Measurements from ENCODE around the gene CDKL4.
A peak's percentile ranks its signal among the peaks of the same experiment; 100 is the strongest.
"Not testable (repeated sequence)": the region's sequence is repeated elsewhere in the genome, so short reads cannot be mapped to it uniquely, and the experiment has no call there.

The CDKL4 gene

GRCh38 chr2:39176997-39177396 is 66.8 kb downstream of the CDKL4 start:
- no peak for DNase-seq

DNA sequence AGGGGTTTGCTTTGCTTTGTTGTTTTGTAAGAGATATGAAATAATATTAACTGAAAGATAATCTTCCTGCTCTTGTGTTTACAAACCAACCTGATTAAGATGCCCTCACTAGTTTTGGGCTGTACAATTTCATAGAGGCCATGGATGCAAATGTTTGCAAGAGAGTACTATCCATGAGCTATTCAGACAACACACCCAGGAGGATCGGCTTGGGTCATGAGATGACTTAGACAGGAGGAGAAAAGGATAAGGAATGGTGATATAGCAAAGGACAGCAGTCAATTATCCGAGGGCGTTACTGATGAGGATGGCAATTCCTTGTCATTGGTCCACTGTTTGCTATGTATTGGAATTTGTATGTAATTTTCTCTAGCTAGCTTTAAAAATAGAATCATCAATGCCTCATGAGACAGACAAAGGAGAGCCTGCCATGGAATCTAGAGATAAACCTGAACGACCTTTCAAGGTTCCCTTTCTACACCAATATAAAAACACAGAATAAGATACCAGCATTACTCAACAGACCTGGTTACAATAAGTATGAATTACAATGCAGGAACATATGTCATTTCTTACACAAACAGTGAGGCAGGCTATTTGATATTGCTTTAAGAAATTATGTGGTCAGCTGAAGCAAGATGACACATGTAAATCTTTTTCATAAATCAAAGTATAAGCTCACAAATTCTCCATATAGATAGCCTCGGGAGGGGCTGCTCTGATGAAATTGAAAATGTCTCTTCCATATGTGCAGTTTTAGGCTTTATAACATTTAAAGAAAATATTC is 68.6 kb downstream of the CDKL4 start:
- no peak for DNase-seq

DNA sequence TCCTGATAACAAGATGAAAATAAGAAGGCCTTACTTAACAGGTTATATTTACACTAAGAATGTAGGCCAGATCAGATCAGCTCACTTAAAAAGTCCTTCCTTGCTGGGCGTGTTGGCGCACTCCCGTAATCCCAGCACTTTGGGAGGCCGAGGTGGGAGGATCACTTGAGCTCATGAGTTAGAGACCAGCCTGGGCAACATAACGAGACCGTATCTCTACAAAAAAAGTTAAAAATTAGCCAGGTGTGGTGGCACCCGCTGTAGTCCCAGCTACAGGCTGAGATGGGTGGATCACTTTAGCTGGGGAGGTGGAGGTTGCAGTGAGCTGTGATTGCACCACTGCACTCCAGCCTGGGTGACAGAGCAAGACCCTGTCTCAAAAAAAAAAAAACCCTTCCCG is 69.7 kb downstream of the CDKL4 start:
- no peak for DNase-seq

- DNase-seq, result not testable (repeated sequence)
Observed at GRCh38 chr2:39172047-39172706, 71.6 kb downstream of the CDKL4 start.

GRCh38 chr2:39171621-39172020 is 72.1 kb downstream of the CDKL4 start:
- DNase-seq, result no peak

DNA sequence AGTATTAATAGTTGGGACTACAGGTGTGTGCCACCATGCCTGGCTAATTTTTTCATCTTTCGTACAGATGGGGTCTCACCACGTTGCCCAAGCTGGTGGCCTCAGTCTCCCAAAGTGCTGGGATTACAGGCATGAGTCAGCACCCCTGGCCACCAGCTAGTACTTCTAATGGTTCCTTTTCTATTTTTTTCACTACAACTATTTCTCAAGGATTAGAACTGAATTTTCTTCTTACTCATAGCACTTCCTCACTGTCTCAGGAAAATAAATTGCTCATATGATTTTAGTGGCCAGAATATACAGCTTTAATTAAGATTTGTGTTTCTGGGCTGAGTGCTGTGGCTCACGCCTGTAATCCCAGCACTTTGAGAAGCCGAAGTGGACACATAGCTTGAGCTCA is 79.7 kb downstream of the CDKL4 start:
- DNase-seq, result no peak

GRCh38 chr2:39160982-39161381 is 82.8 kb downstream of the CDKL4 start:
- DNase-seq, result no peak

DNA sequence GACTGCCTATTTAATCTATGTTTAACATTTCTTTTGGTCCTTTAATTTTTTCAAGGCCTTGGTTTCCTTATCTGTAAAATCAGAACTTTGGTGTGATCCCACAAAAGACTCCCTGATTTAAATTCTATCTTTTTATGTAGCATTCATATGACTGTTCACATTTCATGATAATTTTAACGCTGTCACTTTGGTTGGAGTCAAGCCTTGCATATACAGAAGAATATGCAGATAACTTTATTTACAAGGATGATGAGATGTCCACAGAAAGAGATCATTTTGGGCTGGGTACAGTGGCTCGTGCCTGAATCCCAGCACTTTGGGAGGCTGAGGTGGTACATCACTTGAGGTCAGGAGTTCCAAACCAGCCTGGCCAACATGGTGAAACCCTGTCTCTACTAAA is 84.5 kb downstream of the CDKL4 start:
- no peak for DNase-seq

DNA sequence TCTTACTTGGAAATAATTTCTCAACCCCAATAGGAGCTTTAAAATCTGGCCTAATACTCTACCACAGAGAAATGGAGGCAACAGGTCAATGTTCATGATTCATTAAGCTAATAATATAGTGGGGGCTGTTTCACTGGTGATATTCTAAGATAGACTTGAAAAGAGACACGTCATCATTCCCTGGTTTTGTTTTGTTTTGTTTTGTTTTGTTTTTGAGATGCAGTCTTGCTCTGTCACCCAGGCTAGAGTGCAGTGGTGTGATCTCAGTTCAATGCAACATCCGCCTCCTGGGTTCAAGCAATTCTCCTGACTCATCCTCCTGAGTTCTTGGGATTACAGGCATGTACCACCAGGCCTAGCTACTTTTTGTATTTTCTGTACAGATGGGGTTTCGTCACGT is 85.4 kb downstream of the CDKL4 start:
- no peak for DNase-seq

DNA sequence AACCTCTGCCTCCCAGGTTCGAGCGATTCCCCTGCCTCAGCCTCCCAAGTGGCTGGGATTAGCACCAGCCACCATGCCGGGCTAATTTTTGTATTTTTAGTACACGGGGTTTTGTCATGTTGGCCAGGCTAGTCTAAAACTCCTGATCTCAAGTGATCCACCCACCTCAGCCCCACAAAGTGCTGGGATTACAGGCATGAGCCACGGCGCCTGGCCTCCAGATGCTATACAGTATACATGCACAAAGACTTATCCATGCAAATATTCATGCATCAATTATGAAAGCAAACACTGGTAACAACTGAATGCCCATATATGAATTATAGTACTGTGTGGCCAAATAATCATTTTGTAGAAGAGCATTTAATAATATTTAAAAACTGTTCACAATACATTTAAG is 86.9 kb downstream of the CDKL4 start:
- no peak for DNase-seq

DNA sequence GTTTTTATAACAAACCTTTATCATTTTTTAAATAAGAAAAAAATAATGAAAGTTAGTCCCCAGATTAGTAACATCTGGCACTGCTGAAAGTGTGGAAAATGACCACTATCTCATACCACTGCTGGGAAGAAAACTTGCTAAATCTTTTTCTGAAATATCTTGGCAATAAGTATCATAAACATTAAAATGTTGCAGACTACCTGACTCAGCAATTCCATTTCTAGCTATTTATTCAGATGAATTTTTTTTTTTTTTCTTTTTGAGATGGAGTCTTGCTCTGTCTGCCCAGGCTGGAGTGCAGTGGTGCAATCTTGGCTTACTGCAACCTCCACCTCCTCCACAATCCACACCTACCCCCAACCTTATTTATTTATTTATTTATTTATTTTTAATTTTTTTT is 87.7 kb downstream of the CDKL4 start:
- DNase-seq, result no peak

- not testable (repeated sequence) for DNase-seq
Observed at GRCh38 chr2:39155573-39155972, 88.2 kb downstream of the CDKL4 start.

DNA sequence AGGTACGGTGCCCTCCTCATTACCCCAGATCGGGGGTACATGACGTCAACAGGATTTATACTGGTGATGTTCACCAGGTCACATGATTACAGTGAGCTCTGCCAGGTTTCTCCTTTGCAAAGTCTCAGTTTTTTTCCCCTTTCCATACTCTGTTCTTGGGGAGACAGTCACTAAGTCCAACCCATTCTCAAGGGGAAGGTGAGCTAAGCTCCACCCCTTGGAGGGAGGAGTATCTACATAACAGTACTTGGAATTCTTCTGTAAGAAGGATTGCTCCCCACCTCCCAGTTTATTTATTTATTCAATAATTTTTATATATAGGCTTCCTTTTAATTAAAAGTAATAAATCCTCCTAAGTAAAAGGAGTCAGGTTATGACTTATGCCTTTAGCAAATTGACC is 88.8 kb downstream of the CDKL4 start:
- no peak for DNase-seq

- DNase-seq, result no peak
Observed at GRCh38 chr2:39153312-39153711, 90.5 kb downstream of the CDKL4 start.

GRCh38 chr2:39152504-39152903 is 91.3 kb downstream of the CDKL4 start:
- DNase-seq, result no peak

DNA sequence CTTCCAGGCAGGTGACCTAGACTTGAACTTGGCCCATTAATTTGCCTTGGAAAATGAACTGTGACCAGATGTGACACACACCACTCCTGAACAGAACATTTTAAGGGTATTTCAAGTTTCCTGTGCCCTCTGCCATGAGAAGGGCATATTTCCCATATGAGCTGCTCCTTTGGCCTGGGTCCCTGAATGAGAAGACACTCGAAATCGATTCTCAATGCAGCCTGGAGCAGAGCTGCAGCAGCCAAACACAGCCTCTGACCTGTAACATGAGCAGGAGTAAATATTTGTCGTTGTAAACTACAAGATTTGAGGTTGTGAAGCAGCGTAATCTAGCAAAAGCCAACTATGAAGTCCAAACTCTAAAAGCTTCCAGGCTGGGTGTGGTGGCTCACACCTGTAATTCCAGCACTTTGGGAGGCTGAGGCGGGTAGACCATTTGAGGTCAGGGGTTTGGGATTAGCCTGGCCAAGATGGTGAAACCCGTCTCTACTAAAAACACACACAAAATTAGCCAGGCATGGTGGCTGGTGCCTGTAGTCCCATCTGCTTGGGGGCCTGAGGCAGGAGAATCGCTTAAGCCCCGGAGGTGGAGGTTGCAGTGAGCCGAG is 92.8 kb downstream of the CDKL4 start:
- no peak for DNase-seq

DNA sequence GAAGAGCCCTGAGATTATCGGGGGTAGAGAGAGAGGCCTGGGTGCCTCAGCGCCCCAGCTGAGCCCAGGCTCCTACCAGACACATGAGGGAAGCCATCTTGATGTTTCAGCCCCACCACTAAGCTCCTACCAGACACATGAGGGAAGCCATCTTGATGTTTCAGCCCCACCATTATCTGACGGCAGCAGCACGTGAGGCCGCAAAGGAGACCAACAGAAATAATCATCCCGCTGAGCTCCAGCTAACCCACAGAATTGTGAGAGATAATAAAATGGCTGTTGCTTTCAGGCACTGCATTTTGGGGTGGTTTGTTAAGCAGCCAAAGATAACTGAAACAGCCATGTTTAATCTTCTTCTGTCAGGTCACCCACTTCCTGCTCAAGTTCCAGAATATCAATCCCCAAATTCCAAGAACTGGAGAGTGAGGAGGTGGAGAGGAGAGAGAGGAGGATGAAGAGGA is 93.6 kb downstream of the CDKL4 start:
- no peak for DNase-seq

GRCh38 chr2:39146630-39147029 is 97.1 kb downstream of the CDKL4 start:
- DNase-seq, result no peak

GRCh38 chr2:39145906-39146421 is 97.8 kb downstream of the CDKL4 start:
- no peak for DNase-seq

DNA sequence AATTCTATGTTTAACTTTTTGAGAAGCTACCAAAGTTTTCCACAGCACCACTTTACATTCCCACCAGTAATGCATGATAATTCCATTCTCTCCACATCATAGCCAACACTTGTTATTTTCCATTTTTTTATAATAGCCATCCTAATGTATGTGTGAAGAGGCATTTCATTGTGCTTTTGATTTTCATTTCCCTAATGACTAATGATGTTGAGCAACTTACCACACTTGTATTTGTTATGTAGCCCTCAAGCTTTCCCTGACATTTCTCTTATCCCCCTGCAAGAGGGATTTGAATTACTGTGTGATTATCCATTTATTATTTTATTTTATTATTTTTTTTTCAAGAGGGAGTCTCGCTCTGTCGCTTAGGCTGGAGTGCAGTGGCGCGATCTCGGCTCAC is 99.4 kb downstream of the CDKL4 start:
- no peak for DNase-seq

DNA sequence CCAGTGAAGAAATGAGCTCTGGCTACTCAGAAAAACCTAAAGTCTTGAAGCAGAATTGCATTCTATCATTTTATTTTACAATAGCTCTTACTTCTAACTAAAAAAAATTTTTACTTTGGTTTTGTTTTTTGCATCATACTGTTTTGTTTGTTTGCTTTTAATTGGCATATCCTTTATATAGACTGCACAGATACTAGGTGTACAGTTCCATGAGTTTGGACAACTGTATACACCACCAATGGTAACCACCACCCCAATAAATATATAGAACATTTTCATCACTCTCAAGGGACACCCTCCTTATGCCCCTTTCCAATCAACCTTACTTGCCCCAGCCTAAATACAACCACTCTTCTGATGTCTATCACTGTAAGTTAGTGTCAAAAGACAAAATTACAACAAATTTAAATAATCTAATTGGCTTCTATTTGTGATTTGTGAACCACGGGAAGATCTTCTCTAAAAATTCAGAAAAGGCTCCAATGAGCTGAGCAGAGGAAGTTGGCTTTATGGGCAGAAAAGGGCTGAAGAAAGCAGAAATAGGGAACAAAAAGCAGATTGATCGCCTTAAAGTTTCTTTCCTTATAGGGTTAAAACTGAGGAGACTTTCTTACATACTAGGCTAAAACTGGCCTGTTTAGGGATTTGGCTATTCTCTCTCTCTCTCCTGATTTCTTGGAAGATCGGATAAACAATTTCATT is 100.7 kb downstream of the CDKL4 start:
- no peak for DNase-seq

GRCh38 chr2:39141334-39142271 is 102.2 kb downstream of the CDKL4 start:
- peak; percentile 63 for DNase-seq

Data from CD4-positive, alpha-beta T cell treated with Interleukin-21 for 1 hour (primary cell).